Right ventricle myocardium inferior (tissue), 1 donor: ENCODE measurements around the gene HDGF. TPM values are rescaled to one million over a fixed set of nuclear protein-coding genes. Genes with fewer than 3 reads are reported as not detected.

Experiments
- ATAC-seq: fragments of 200-7000 bp; cut with Tn5 transposase; one replicate; pipeline ENCODE4 v1.9.1; 2020; ENCODE audit warnings: mild to moderate bottlenecking, moderate library complexity
- DNase-seq: peaks from one replicate; pipeline ENCODE4 v3.0.0; 2021; ENCODE audit errors: missing footprints
- intact Hi-C: fragments of 100-400 bp; cut with DNase I; formaldehyde crosslinking; loops from one replicate; pipeline ENCODE4 v1.11.0; 2022
- long read RNA-seq: library from polyadenylated mRNA; unstranded; transcript quantifications from one replicate; pipeline ENCODE4 v2.0.0, GENCODE V29; 2021
- total RNA-seq: library from RNA; stranded (reverse); fragmentation: NEBNext Ultra II Directional; extraction: Animal tissue kit (Norgen Biotek cat#: 25700); gene quantifications from one replicate; pipeline ENCODE4 v1.2.1, GENCODE V29; 2021
- donor health status: DM: no; HTN: yes; CAD: no; lungs with severe emphysema.

Gene HDGF
- total RNA-seq = 183 TPM
- long read RNA-seq, transcript HDGF-201 (6 exons, 2,380 nt) = major isoform, 128 of 159 reads
- long read RNA-seq, partial matches to known transcripts = 22 of 159 reads
- long read RNA-seq, other reads (novel, unspliced or antisense) = 9 of 159 reads

- intact Hi-C loops = loop anchor here (2.0 kb wide), 1 partner anchor 15 kb away; the partner anchor contains the start of gene PRCC
- no peak for DNase-seq
- ATAC-seq = no peak
Measured at GRCh38 chr1:156751451-156751756, at the start of gene HDGF. TSS of gene HDGF (minus strand) at chr1:156751675. CDS start at chr1:156751429, 246 bp downstream.

DNA sequence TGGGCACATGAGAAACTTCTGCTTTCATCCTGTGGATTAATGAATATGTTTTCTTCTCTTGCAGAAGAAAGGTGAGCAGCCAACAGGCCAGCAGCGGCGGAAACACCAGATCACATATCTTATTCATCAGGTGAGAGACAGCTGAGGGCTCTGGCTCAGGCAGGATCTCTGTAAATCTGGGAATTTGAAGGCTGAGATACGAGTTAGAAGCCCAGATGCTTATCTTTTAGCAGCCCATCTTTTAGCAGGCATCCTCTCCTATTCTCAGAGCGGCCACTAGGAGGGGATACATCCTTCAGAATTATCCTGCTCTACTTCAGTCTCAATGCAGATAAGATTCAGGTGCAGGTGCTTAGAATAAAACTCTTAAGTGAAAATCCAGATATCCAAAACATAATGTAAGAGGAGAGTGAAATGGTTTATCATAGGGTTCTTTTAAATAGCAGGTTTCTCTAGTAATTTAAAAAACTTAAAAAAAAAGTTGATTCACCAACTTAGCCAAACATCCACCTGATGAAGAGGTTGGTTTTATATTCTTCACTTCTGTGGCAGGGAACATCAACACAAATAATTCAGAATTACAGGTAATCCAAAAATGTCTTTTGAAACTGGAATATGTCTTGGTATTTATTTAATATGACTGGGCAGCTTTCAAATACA is 45.9 kb upstream of the HDGF start:
- no peak for ATAC-seq
- intact Hi-C loops = loop anchor here (2.0 kb wide), 1 partner anchor 63 kb away; the partner anchor contains the start of gene NTRK1
- no peak for DNase-seq

DNA sequence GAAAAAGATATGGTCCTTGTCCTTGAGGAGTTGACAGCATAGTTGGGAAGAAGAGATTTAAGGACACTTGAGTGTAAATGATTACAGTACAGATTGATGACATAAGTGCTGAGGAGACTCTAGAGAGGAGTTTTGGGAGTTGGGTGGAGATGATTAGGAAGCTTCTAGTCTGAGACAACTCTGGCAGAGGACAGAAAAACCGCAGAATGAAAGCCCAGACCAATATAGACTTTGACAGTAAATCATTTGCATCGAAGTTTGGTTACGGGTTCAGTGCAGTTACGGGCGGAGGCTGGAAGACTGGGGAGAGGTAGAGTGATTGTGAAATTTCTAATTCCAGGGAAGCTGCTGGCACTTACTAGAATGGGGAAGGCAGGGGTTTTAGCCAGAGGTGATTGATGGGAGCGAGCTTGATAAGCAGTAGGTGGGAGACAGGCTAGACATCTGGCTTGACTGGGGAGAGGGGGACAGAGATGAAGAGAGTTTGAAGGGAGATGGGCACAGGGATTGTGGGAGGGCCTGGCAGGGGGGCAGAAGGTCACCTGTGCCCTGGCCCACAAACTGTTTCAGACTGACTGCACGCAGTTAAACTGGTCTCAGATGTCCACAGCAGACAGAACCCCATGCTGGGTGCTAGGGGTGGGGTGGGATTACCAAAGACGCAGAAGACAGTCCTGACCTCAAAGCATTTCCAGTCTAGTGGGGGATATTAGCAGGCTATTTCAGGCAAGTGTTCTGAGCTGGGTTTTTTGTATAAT is 45.0 kb upstream of the HDGF start:
- intact Hi-C loops = loop anchor here (2.0 kb wide), 1 partner anchor 64 kb away; the partner anchor contains the start of gene NTRK1
- no peak for DNase-seq
- no peak for ATAC-seq

DNA sequence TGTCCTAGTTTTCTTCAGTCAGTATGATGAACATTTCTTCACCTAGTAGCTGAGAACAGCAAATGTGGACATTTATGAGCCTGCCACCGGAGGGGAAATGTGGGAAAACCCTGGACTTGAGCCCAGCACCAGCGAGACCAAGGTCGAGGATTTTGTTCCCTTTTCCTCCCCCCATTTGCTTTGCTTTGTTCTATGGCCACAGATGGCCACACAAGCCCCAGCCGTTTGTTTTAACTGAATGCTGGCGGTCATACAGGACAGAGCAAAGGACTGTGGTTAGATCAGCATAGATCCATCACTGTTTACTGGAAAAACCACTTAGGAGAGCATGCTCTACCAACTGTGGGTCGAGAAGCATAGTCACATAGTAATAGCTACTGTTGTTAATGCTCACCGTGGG is 44.3 kb upstream of the HDGF start:
- ATAC-seq (no peak), DNase-seq (no peak)
- intact Hi-C loops = loop anchor here (2.0 kb wide), 1 partner anchor 65 kb away; the partner anchor contains the start of gene NTRK1

DNA sequence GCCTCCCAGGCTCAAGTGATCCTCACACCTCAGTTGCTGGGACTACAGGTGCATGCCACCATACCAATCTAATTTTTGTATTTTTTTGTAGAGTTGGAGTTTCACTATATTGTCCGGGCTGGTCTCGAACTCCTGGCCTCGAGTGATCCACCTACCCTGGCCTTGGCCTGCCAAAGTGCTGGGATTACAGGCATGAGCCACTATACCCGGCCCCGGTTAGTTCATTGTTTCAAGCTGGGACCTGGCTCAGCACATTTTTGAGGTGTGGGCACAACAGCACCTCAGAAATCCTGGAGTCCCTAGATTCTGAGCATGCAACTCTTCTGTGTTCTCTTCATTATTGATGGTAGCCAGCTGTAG is 43.9 kb upstream of the HDGF start:
- intact Hi-C loops = no loop called here
- ATAC-seq (no peak), DNase-seq (no peak)

DNA sequence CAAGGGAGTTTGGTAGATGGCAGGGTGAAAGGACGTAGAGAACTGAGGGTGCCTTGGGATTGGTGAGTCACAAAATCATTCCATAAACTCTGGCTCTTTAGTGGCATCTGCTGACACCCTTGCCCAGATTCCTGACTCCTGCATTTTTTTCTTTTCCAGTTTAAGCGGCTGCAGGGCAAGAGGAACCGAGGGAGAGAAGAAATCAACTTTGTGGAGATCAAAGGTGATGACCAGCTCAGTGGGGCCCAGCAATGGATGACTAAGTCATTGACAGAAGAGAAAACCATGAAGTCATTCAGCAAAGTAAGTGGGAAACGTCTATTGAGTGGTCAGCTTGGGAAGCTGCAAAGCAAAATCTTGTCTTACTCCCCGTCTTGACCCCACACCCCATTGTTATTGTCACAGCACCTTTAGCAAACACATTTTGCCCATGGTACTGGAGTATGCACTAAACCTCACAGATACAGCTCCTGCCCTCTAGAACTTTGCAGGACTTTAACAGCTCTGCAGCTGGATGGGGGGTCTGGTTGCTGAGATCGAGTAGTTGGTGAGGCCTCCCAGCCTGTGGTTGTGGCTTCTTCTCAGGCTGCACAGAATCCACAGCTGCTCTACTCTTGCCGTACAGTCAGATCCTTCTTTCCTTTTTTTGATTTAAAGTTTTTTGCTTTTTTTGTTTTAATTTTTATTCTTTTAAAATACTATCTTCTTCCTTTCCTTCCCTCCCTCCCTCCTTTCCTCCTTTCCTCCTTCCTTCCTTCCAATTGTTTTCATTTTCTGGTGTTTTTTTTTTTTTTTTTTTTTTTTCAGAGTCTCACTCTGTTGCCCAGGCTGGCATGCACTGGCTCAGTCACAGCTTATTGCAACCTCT is 43.3 kb upstream of the HDGF start:
- DNase-seq = no peak
- ATAC-seq = no peak
- intact Hi-C loops = no loop called here

GRCh38 chr1:156789621-156790318 is 38.3 kb upstream of the HDGF start:
- intact Hi-C loops = no loop called here
- no peak for DNase-seq
- no peak for ATAC-seq

- DNase-seq (no peak), ATAC-seq (no peak)
- intact Hi-C loops = no loop called here
Measured at GRCh38 chr1:156788136-156788535, 36.7 kb upstream of the HDGF start.

DNA sequence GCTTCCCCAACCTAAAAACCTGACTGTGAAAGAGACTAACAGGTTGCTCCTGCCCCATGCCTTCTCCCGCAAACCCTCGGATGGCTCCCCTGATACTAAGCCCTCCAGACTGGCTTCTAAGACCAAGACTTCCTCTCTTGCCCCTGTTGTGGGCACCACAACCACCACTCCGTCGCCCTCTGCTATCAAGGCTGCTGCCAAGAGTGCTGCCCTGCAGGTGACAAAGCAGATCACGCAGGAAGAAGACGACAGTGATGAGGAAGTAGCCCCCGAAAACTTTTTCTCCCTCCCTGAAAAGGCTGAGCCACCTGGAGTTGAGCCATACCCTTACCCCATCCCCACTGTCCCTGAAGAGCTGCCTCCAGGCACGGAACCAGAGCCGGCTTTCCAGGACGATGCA is 35.2 kb upstream of the HDGF start:
- intact Hi-C loops = no loop called here
- DNase-seq (no peak), ATAC-seq (no peak)

- ATAC-seq = no peak
- intact Hi-C loops = no loop called here
- no peak for DNase-seq
Measured at GRCh38 chr1:156785458-156785857, 34.0 kb upstream of the HDGF start.

DNA sequence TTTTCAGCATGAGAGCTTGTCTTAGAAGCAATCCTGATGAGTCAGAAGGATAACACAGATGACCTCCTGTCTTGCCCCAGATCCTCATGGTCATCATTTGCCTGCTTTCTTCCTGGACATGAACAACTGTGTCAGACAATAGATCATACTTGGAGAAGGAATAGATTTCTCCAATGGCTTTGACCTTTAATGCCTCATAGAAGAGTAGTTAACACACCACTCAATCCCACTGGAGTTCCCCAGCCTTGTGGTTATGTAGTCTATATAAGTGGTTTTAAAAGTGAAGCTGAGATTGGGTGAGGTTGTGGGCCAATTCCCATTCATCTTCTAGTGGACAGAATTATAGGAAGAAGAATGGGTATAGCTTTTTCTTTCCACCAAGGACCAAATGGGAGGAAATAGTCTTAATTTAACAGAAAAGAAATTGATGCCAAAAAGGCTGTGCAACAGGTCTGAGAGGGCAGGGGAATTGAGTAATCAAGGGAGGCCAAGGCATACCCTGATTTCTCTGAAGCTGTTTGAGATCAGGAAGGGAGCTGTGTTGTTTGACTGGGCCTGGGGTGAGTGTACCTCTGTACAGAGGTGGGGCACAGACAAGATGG is 30.2 kb upstream of the HDGF start:
- ATAC-seq = no peak

GRCh38 chr1:156777573-156777972 is 26.1 kb upstream of the HDGF start:
- DNase-seq (no peak), ATAC-seq (no peak)
- intact Hi-C loops = no loop called here

More for the DNA sequence above, 30.2 kb upstream of the HDGF start:
- DNase-seq = no peak
- intact Hi-C loops = no loop called here

- ATAC-seq (no peak), DNase-seq (no peak)
- intact Hi-C loops = no loop called here
Measured at GRCh38 chr1:156776942-156777341, 25.5 kb upstream of the HDGF start.

DNA sequence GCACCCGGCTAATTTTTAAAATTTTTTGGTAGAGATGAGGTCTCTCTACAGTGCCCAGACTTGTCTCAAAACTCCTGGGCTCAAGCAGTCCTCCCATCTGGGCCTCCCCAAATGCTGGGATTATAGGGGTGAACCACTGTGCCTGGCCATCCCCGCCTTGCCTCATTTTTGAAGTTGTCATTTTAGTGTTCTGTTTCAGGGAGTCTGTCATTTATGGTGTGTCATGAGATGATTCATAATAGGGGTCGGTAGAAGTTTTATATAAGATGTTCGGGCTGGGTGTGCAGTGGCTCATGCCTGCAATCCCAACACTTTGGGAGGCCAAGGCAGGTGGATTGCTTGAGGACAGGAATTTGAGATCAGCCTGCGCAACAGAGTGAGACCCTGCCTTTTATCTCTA is 24.3 kb upstream of the HDGF start:
- DNase-seq = no peak
- intact Hi-C loops = no loop called here
- no peak for ATAC-seq

DNA sequence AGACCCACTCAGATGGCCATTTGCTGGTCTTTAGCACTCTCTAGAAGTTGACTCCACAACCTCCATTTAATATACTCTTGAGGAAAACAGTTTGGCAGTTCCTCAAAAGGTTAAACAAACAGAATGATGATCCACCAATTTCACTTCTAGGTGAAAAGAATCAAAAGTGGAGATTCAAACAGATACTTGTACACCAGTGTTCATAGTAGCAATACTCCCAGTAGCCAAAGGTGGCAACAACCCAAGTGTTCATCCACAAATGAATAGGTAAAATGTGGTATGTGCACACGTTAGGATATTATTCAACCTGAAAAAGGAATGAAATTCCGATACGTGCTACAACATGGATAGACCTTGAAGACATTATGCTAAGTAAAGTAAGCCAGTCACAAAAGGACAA is 22.1 kb upstream of the HDGF start:
- intact Hi-C loops = no loop called here
- ATAC-seq = no peak

GRCh38 chr1:156772728-156773497 is 21.4 kb upstream of the HDGF start:
- intact Hi-C loops = no loop called here
- DNase-seq (no peak), ATAC-seq (peak; percentile 79)

More for the DNA sequence above, 22.1 kb upstream of the HDGF start:
- DNase-seq = no peak

GRCh38 chr1:156772222-156772621 is 20.7 kb upstream of the HDGF start:
- no peak for DNase-seq
- intact Hi-C loops = no loop called here
- no peak for ATAC-seq
